HAP-1 (cell line): ENCODE results near the gene VRK1.

Source experiments
- DNase-seq, 2 experiments: peaks; one replicate each; pipeline ENCODE4 v3.0.0-alpha.2; 2016 to 2020; ENCODE audit warnings: low spot score in 2 of 2
- H3K27me3 ChIP-seq: fragments of 250-450 bp; sonication (Bioruptor Pico); 2 replicates; pipeline ENCODE4 v1.5.1; 2020; ENCODE audit warnings: low read depth, mild to moderate bottlenecking, moderate library complexity
- H3K36me3 ChIP-seq: fragments of 250-450 bp; sonication (Bioruptor Pico); replicated peaks from 2 replicates; pipeline ENCODE4 v1.5.1; 2020; ENCODE audit warnings: mild to moderate bottlenecking
- H3K4me1 ChIP-seq: fragments of 250-450 bp; sonication (Bioruptor Pico); 2 replicates; pipeline ENCODE4 v1.5.1; 2020; ENCODE audit warnings: mild to moderate bottlenecking
- H3K4me3 ChIP-seq: fragments of 250-450 bp; sonication (Bioruptor Pico); 2 replicates; pipeline ENCODE4 v1.5.1; 2020; ENCODE audit warnings: mild to moderate bottlenecking, moderate library complexity
- H3K9me3 ChIP-seq: fragments of 250-450 bp; sonication (Bioruptor Pico); 2 replicates; pipeline ENCODE4 v1.5.1; 2020; ENCODE audit warnings: mild to moderate bottlenecking, moderate library complexity
- in situ Hi-C: fragments of 300-500 bp; cut with MboI; formaldehyde crosslinking; loops from 3 replicates; pipeline ENCODE4 v1.14.3; 2020; ENCODE audit warnings: low sequenced_read_pairs, inconsistent platforms, mixed read lengths

VRK1 gene

GRCh38 chr14:96817750-96818666 lies 20.8 kb downstream of the VRK1 start:
- Histone ChIP-seq H3K36me3 (no peaks in the 10 kb centered on the region; the same call in 1 of the 2 replicates), H3K4me3 (no peak overlapping the region), H3K27me3 (no peaks in the 10 kb centered on the region), H3K4me1 (peaks cover 2% of the 10 kb centered on the region), H3K9me3 (no peaks in the 10 kb centered on the region)
- DNase-seq, result no peak
- in situ Hi-C loops, result no loop called here

GRCh38 chr14:96821501-96821900 lies 24.3 kb downstream of the VRK1 start:
- H3K9me3 ChIP-seq, result no peaks in the 10 kb centered on the region
- H3K27me3 ChIP-seq, result no peaks in the 10 kb centered on the region
- H3K4me1 ChIP-seq, result peaks cover 10% of the 10 kb centered on the region; the same call in 1 of the 2 replicates
- no peaks in the 10 kb centered on the region; the same call in 1 of the 2 replicates for H3K36me3 ChIP-seq
- no peak overlapping the region for H3K4me3 ChIP-seq
- in situ Hi-C loops, result no loop called here
- no peak for DNase-seq

DNA sequence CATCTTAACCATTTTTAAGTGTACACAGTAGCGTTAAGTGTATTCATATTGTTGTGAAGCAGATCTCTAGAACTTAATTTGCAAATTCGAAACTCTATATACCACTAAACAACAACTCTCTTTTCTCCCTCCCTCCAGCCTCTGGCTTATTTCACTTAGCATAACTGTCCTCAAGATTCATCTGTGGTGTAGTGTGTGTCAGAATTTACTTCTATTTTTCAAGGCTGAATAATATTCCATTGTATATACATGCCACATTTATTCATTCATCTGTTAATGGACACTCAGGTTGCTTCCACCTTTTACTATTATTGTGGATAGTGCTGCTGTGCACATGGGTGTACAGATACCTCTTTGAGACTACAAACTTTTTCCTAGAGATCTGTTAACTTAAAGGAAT lies 26.5 kb downstream of the VRK1 start:
- Histone ChIP-seq H3K4me3 (no peak overlapping the region), H3K27me3 (no peaks in the 10 kb centered on the region), H3K9me3 (no peaks in the 10 kb centered on the region), H3K4me1 (peaks cover 10% of the 10 kb centered on the region; the same call in 1 of the 2 replicates), H3K36me3 (no peaks in the 10 kb centered on the region; the same call in 1 of the 2 replicates)
- DNase-seq, result no peak
- in situ Hi-C loops, result no loop called here

- Histone ChIP-seq H3K4me3 (no peak overlapping the region), H3K36me3 (no peaks in the 10 kb centered on the region; the same call in 1 of the 2 replicates), H3K27me3 (no peaks in the 10 kb centered on the region), H3K9me3 (no peaks in the 10 kb centered on the region), H3K4me1 (peaks cover 10% of the 10 kb centered on the region; the same call in 1 of the 2 replicates)
- in situ Hi-C loops, result no loop called here
- no peak for DNase-seq
These were observed 27.1 kb downstream of the VRK1 start for GRCh38 chr14:96824283-96824682.

- H3K4me1 ChIP-seq, result peaks cover 8% of the 10 kb centered on the region; the same call in 1 of the 2 replicates
- H3K9me3 ChIP-seq, result no peaks in the 10 kb centered on the region
- H3K36me3 ChIP-seq, result no peaks in the 10 kb centered on the region; the same call in 1 of the 2 replicates
- no peak for DNase-seq
- H3K27me3 ChIP-seq, result no peaks in the 10 kb centered on the region
- in situ Hi-C loops, result no loop called here
- no peak overlapping the region for H3K4me3 ChIP-seq
These were observed 29.6 kb downstream of the VRK1 start for GRCh38 chr14:96826818-96827217.

DNA sequence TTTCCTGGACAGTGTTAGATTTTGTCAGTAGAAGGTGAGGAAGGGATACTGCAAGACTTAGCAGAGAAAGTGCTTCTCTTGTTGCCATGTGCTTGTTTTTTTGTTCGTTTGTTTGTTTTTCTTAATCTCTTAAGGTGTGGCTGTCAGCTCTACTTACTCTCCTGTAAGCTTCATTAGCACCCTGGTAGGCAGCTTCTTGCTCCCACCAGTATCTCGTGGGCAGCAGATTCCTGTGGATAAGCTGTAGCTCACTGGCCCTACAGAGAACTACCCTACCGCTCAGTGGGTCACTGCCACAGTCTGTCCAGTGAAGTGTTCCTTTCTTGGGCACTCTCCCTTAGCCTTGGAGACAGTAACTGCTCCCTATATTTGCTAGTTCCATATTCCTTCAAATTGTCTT lies 30.1 kb downstream of the VRK1 start:
- Histone ChIP-seq H3K9me3 (no peaks in the 10 kb centered on the region), H3K4me1 (peaks cover 8% of the 10 kb centered on the region; the same call in 1 of the 2 replicates), H3K36me3 (no peaks in the 10 kb centered on the region; the same call in 1 of the 2 replicates), H3K27me3 (no peaks in the 10 kb centered on the region), H3K4me3 (no peak overlapping the region)
- in situ Hi-C loops, result no loop called here
- DNase-seq, result no peak

GRCh38 chr14:96829791-96830190 lies 32.6 kb downstream of the VRK1 start:
- Histone ChIP-seq H3K36me3 (peaks cover 12% of the 10 kb centered on the region; the same call in 1 of the 2 replicates), H3K27me3 (no peaks in the 10 kb centered on the region), H3K4me3 (no peak overlapping the region), H3K4me1 (peaks cover 8% of the 10 kb centered on the region; the same call in 1 of the 2 replicates), H3K9me3 (no peaks in the 10 kb centered on the region)
- no peak for DNase-seq
- in situ Hi-C loops, result no loop called here

- H3K4me1 ChIP-seq, result peaks cover under 1% of the 10 kb centered on the region; the same call in 1 of the 2 replicates
- DNase-seq, result no peak
- H3K36me3 ChIP-seq, result peaks cover 22% of the 10 kb centered on the region
- in situ Hi-C loops, result no loop called here
- H3K27me3 ChIP-seq, result no peaks in the 10 kb centered on the region
- H3K9me3 ChIP-seq, result no peaks in the 10 kb centered on the region
- H3K4me3 ChIP-seq, result no peak overlapping the region
These were observed 33.8 kb downstream of the VRK1 start for GRCh38 chr14:96830946-96831345.

- no peak for DNase-seq
- in situ Hi-C loops, result no loop called here
- Histone ChIP-seq H3K9me3 (no peaks in the 10 kb centered on the region), H3K36me3 (peaks cover 32% of the 10 kb centered on the region), H3K4me3 (no peak overlapping the region), H3K27me3 (no peaks in the 10 kb centered on the region), H3K4me1 (no peaks in the 10 kb centered on the region)
These were observed 35.2 kb downstream of the VRK1 start for GRCh38 chr14:96832351-96832750.

GRCh38 chr14:96838449-96838848 lies 41.3 kb downstream of the VRK1 start:
- Histone ChIP-seq H3K4me3 (no peak overlapping the region), H3K9me3 (no peaks in the 10 kb centered on the region), H3K27me3 (no peaks in the 10 kb centered on the region), H3K4me1 (no peaks in the 10 kb centered on the region), H3K36me3 (peaks cover 42% of the 10 kb centered on the region)
- no peak for DNase-seq
- in situ Hi-C loops, result no loop called here

GRCh38 chr14:96839251-96839650 lies 42.1 kb downstream of the VRK1 start:
- Histone ChIP-seq H3K36me3 (peaks cover 39% of the 10 kb centered on the region), H3K4me1 (no peaks in the 10 kb centered on the region), H3K9me3 (no peaks in the 10 kb centered on the region), H3K4me3 (no peak overlapping the region), H3K27me3 (no peaks in the 10 kb centered on the region)
- in situ Hi-C loops, result no loop called here
- no peak for DNase-seq

GRCh38 chr14:96843137-96843536 lies 46.0 kb downstream of the VRK1 start:
- H3K4me1 ChIP-seq, result no peaks in the 10 kb centered on the region
- no peaks in the 10 kb centered on the region for H3K9me3 ChIP-seq
- DNase-seq, result no peak
- no peak overlapping the region for H3K4me3 ChIP-seq
- in situ Hi-C loops, result no loop called here
- no peaks in the 10 kb centered on the region for H3K27me3 ChIP-seq
- H3K36me3 ChIP-seq, result peaks cover 26% of the 10 kb centered on the region

DNA sequence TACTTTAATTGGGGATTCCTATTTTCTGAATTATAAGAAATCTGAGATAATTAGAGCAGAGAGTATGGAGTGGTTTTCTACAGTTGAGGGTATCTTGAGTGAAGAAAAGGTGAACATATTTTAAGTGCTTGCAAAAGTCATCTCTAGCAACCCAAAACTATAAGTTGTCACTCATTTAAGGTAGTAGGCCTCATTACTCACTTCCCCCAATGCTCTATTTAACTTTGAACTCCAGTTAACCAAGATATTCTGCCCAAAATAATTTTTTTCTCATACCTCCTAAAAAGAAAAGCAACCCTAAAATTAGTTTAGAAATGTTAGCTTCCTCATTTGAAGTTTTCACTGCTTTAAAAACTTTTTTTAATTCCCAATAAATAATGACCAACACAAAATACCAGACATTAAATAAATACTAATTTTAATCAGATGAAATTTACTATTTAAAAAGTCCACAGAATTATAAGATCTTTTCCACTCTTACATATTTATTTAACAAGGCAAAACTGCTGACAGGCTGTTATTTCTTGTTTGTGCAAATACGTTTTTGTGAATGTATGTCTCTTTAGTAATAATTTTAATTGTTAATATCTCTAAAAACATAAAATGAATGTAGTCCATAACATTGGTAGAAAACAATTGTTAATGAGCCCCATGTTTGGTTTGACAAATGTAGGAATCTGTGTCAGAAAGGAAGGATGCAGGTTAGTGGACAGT lies 47.8 kb downstream of the VRK1 start:
- no peak for DNase-seq
- Histone ChIP-seq H3K9me3 (no peaks in the 10 kb centered on the region), H3K36me3 (peaks cover 30% of the 10 kb centered on the region), H3K27me3 (no peaks in the 10 kb centered on the region), H3K4me3 (no peak overlapping the region), H3K4me1 (no peaks in the 10 kb centered on the region)
- in situ Hi-C loops, result no loop called here

GRCh38 chr14:96847451-96847850 lies 50.3 kb downstream of the VRK1 start:
- Histone ChIP-seq H3K36me3 (peaks cover 30% of the 10 kb centered on the region), H3K9me3 (no peaks in the 10 kb centered on the region), H3K4me3 (no peak overlapping the region), H3K27me3 (no peaks in the 10 kb centered on the region), H3K4me1 (no peaks in the 10 kb centered on the region)
- DNase-seq, result peak in 1 of 2 experiments; percentile 15
- in situ Hi-C loops, result no loop called here
